GM06990 (cell line): Measurements from ENCODE around the gene SLCO4A1.

Experiments
- DNase-seq: peaks from one replicate; pipeline ENCODE4 v3.0.0-alpha.2; 2011; ENCODE audit not compliant: insufficient read length; ENCODE audit errors: extremely low read depth
- H3K27me3 ChIP-seq: replicated peaks from 2 replicates; pipeline ENCODE4 v1.6.0; 2011; ENCODE audit warnings: low read length; ENCODE audit not compliant: control insufficient read depth, insufficient read depth
- H3K36me3 ChIP-seq: 2 replicates; pipeline ENCODE4 v1.5.1; 2011; ENCODE audit warnings: low read length; ENCODE audit not compliant: control insufficient read depth, insufficient read depth
- H3K4me3 ChIP-seq: replicated peaks from 2 replicates; pipeline ENCODE4 v1.5.1; 2011; ENCODE audit warnings: low read depth, mild to moderate bottlenecking, control low read depth, low read length
- CTCF ChIP-seq: IDR thresholded peaks from 2 replicates; pipeline ENCODE4 v1.5.1; 2011; ENCODE audit warnings: low read length, control low read depth, mild to moderate bottlenecking, inconsistent platforms; ENCODE audit not compliant: insufficient read depth, poor library complexity, severe bottlenecking

SLCO4A1 gene

DNA sequence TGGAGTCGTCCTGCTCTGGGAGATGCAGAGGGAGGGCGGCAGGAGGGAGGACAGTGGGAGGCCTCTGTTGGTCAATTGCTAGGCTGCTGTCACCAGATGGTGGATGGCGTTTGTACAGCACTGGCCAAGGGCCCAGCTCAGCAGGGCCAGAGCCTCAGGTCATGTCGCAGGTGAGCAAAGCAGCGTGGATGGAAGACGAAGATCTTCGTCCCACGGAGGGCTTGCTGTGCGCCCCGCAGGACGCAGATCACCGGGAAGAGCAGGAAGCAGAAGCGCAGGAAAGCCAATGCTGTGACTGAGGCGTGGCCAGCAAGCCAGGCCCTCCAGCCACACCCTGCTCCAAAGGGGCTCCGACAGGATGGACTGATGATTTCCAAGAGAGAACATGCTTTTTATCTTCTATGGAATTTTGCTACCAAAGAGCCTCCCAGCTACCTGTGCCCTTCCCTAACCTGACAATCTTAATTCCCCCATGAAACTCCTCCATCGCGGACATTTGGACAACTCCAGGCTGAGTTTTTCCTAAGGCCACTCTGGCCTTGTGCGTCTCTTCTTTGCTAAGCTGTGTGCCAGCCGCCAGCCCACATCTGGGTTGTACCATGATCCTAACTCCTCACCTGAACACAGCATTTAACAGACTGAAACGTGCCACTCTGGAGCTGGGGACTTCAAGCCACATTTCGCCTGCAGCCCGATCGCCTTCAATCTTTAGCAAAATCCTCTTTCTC, 3.5 kb upstream of the SLCO4A1 start:
- Histone ChIP-seq H3K27me3 (no peaks in the 10 kb centered on the region), H3K4me3 (no peak overlapping the region), H3K36me3 (no peaks in the 10 kb centered on the region)
- TF ChIP-seq CTCF: no peak
- DNase-seq: no peak

DNA sequence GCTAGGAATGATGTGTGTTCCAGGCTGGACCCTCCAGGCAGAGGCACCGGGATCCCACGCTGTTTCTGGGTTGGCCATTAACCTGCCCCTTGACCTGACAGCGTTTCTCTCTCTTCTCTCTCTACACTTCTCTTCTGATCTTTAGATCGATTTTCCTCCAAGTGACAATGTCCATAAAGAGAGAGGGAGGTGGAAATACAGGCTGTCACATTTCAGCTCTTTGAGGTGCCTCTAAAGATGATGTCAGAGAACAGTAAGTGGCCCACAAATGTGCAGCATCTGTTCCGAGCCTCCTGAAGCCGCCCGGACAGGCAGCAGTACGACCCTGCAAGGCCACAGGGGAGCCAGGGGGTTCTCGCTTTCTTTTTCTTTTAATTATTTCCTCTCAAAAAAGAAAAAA, 2.5 kb upstream of the SLCO4A1 start:
- 0 out of 2 replicates have a peak, but pooled peaks cover under 1% of the 10 kb centered on the region for H3K36me3 ChIP-seq
- no peak for TF ChIP-seq CTCF
- H3K27me3 ChIP-seq: no peaks in the 10 kb centered on the region
- no peak for DNase-seq
- H3K4me3 ChIP-seq: no peak overlapping the region

DNA sequence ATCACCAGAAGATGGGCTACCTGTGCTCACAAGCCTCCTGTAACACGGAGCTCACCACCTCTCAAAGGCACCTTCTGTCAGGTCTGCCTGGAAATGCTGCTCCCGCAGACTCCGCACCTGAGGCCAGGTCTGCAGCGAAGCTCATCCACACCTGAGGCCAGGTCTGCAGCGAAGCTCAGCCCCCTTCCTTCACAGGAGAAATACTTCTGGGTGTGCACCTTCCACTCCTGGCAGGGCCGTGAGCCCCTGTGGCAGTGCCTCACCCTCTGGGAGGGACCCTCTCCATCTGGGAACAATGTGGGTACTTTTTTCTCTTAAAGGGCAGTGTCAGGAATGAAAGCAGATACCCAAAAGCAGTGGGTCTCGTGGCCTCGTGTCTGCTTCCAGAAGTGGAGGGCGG, 1.4 kb upstream of the SLCO4A1 start:
- no peak for DNase-seq
- Histone ChIP-seq H3K36me3 (0 out of 2 replicates have a peak, but pooled peaks cover 3% of the 10 kb centered on the region), H3K4me3 (no peak overlapping the region), H3K27me3 (no peaks in the 10 kb centered on the region)
- TF ChIP-seq CTCF: no peak

DNA sequence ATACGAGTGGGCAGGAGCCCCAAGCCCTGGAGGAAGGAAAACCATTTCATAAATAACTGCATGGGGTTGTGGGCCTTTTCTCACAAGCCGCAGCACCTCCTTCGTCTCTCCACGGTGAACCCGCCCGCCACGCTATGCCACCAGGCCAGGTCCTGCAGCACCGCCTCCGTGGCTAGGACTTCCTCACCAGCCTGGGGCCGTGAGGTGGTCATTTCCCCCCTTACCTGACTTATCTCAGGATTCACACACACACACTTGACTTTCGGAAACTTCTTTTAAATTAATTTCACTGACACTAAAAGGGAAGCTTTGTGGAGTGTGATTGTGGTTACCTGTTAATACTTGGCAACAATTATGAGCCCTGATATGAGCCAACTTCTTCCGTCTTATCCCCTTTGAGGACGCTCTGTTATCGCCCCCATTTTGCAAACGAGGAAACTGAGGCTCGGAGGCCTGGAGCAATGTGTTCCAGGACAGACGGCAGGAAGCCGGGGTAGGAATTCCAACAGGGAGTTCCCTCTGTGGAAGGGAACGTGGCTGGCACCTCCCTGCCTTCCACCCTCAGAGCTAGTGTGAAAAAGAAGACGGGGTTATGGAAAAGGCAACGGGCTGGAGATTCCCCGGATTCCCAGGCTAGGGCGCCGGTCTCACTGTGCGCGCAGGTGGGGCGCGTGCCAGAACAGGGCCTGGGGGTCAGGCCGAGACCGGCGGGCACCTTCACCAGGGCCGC, 817 bp upstream of the SLCO4A1 start:
- TF ChIP-seq CTCF: no peak
- no peak for DNase-seq
- no peaks in the 10 kb centered on the region for H3K27me3 ChIP-seq
- H3K36me3 ChIP-seq: 0 out of 2 replicates have a peak, but pooled peaks cover 3% of the 10 kb centered on the region
- H3K4me3 ChIP-seq: peak overlapping the region; percentile 81

DNA sequence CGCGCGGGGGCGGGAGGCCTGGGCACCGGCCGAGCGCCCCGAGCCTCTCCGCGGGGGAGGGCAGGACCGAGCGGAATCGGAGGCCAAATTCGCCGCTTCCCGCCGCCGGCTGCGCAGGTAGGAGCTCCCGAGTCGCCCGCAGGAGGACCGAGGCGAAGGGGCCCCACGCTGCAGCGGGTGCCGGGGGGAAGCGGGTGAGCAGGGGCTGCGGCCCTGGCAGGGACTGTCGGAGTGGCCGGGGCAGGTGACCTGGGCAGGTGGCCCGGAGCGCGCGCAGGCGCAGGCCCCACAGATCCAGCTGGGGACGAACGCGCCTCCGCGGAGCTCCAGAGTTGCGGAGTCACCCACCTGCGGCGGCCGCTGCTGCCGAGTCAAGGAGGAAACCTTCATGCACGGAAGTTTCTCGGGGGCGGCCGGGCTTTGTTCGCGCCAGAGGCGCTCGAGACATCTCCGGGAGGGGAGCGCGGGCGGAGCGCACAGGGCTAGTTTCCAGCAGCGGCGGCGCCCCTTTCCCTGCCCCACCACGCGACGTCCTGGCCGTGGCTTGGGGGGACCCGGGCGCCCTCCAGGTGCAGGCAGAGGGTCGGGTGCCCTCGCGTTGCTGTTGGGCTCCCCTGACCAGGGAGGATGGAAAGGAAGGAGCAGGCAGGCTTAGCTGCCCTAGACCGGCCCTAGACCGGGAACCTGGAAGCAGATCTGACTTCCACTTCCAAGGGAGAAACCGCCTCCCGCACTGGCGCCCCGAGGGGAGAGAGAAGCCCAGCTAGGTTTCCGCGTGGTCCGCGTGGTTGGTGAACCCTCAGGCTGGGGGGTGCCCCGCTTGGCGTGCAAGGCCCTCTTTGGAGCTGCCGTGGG, 590 bp downstream of the SLCO4A1 start:
- Histone ChIP-seq H3K4me3 (peak overlapping the region; percentile 81), H3K27me3 (no peaks in the 10 kb centered on the region), H3K36me3 (0 out of 2 replicates have a peak, but pooled peaks cover 3% of the 10 kb centered on the region)
- no peak for TF ChIP-seq CTCF
- DNase-seq: peak; percentile 68
